GM23338 (cell line): Measurements from ENCODE around the gene FXN. TPM values are rescaled to one million over a fixed set of nuclear protein-coding genes. Genes with fewer than 3 reads are reported as not detected.

Experiments
- ATAC-seq: fragments of 200-7000 bp; cut with Tn5 transposase; 3 replicates; pipeline ENCODE4 v1.9.1; 2020
- DNase-seq: peaks from one replicate; pipeline ENCODE4 v3.0.0-alpha.2; 2015; ENCODE audit warnings: low spot score
- H2AFZ ChIP-seq: fragments of 200-600 bp; sonication (generic); 2 replicates; pipeline ENCODE4 v1.8.0; 2016; ENCODE audit warnings: antibody characterized with exemption, mild to moderate bottlenecking, moderate library complexity
- H3F3A ChIP-seq: fragments of 200-600 bp; sonication (generic); replicated peaks from 2 replicates; pipeline ENCODE4 v1.8.0; 2017; ENCODE audit warnings: antibody characterized with exemption, mixed run types, low read depth
- H3K27ac ChIP-seq: fragments of 200-600 bp; sonication (generic); 2 replicates; pipeline ENCODE4 v1.6.1; 2016; ENCODE audit warnings: low read depth
- H3K27me3 ChIP-seq: fragments of 200-600 bp; sonication (generic); 2 replicates; pipeline ENCODE4 v1.8.0; 2016; ENCODE audit warnings: mild to moderate bottlenecking, mixed run types, moderate library complexity; ENCODE audit not compliant: insufficient read depth
- H3K36me3 ChIP-seq: fragments of 200-600 bp; sonication (generic); 2 replicates; pipeline ENCODE4 v1.8.0; 2016; ENCODE audit warnings: mild to moderate bottlenecking; ENCODE audit not compliant: insufficient read depth
- H3K4me1 ChIP-seq: fragments of 200-600 bp; sonication (generic); 2 replicates; pipeline ENCODE4 v1.8.0; 2016; ENCODE audit warnings: mild to moderate bottlenecking, moderate library complexity; ENCODE audit not compliant: insufficient read depth
- H3K4me2 ChIP-seq: fragments of 200-600 bp; sonication (generic); 2 replicates; pipeline ENCODE4 v1.7.1; 2017; ENCODE audit warnings: mixed run types
- H3K4me3 ChIP-seq: fragments of 200-600 bp; sonication (generic); 2 replicates; pipeline ENCODE4 v1.6.1; 2016; ENCODE audit warnings: mixed run types
- H3K79me2 ChIP-seq: fragments of 200-600 bp; sonication (generic); replicated peaks from 2 replicates; pipeline ENCODE4 v1.8.0; 2017; ENCODE audit warnings: mild to moderate bottlenecking; ENCODE audit not compliant: insufficient read depth
- H3K9me2 ChIP-seq: fragments of 200-600 bp; sonication (generic); 2 replicates; pipeline ENCODE4 v1.8.0; 2017; ENCODE audit not compliant: insufficient read depth
- H4K20me1 ChIP-seq: fragments of 200-600 bp; sonication (generic); replicated peaks from 2 replicates; pipeline ENCODE4 v1.8.0; 2017; ENCODE audit warnings: mild to moderate bottlenecking; ENCODE audit not compliant: insufficient read depth
- H3K27ac Mint-ChIP-seq: 2 replicates; pipeline ENCODE4 v1.8.0; 2020; ENCODE audit warnings: inconsistent platforms, mild to moderate bottlenecking, moderate library complexity, mixed read lengths
- H3K27me3 Mint-ChIP-seq: 3 replicates; pipeline ENCODE4 v1.8.0; 2022; ENCODE audit warnings: low read depth, mild to moderate bottlenecking, moderate library complexity, mixed read lengths, inconsistent platforms; ENCODE audit not compliant: insufficient read depth, poor library complexity
- H3K36me3 Mint-ChIP-seq: 3 replicates; pipeline ENCODE4 v1.8.0; 2021; ENCODE audit warnings: low read depth, mild to moderate bottlenecking, inconsistent platforms, moderate library complexity, mixed read lengths
- H3K4me1 Mint-ChIP-seq: 3 replicates; pipeline ENCODE4 v1.8.0; 2020; ENCODE audit warnings: mild to moderate bottlenecking, inconsistent platforms, mixed read lengths
- H3K4me3 Mint-ChIP-seq: 3 replicates; pipeline ENCODE4 v1.8.0; 2021; ENCODE audit warnings: moderate library complexity, mild to moderate bottlenecking, inconsistent platforms, mixed read lengths
- H3K9me3 Mint-ChIP-seq: 3 replicates; pipeline ENCODE4 v1.8.0; 2020; ENCODE audit warnings: moderate library complexity, mild to moderate bottlenecking, inconsistent platforms, mixed read lengths
- CREB1 ChIP-seq: fragments of 250-450 bp; sonication (Bioruptor Pico); IDR thresholded peaks from 2 replicates; pipeline ENCODE4 v1.5.0; 2020; ENCODE audit warnings: low read depth, mild to moderate bottlenecking, moderate library complexity
- EZH2 ChIP-seq: fragments of 200-600 bp; sonication (generic); IDR thresholded peaks from one replicate; pipeline ENCODE4 v1.8.0; 2017; ENCODE audit warnings: antibody characterized with exemption, mild to moderate bottlenecking, low read depth; ENCODE audit not compliant: unreplicated experiment
- EZH2phosphoT487 ChIP-seq: fragments of 200-600 bp; sonication (generic); IDR thresholded peaks from one replicate; pipeline ENCODE4 v1.8.1; 2018; ENCODE audit warnings: antibody characterized with exemption; ENCODE audit not compliant: unreplicated experiment
- JUNB ChIP-seq: IDR thresholded peaks from one replicate; pipeline ENCODE4 v1.6.1; 2016; ENCODE audit warnings: antibody characterized with exemption; ENCODE audit not compliant: unreplicated experiment
- NANOG ChIP-seq: IDR thresholded peaks from 2 replicates; pipeline ENCODE4 v1.6.1; 2016; ENCODE audit warnings: antibody characterized with exemption, borderline replicate concordance
- POLR2AphosphoS5 ChIP-seq: IDR thresholded peaks from 2 replicates; pipeline ENCODE4 v1.6.1; 2016; ENCODE audit warnings: antibody characterized with exemption, low read depth
- STAT1 ChIP-seq: IDR thresholded peaks from one replicate; pipeline ENCODE4 v1.6.1; 2016; ENCODE audit warnings: antibody characterized with exemption; ENCODE audit not compliant: unreplicated experiment
- ZNF114 ChIP-seq: fragments of 250-450 bp; sonication (Bioruptor Pico); IDR thresholded peaks from 2 replicates; pipeline ENCODE4 v1.5.0; 2020; ENCODE audit warnings: mild to moderate bottlenecking, moderate library complexity
- ZNF331 ChIP-seq: fragments of 250-450 bp; sonication (Bioruptor Pico); IDR thresholded peaks from 2 replicates; pipeline ENCODE4 v1.5.0; 2020; ENCODE audit warnings: low read depth, mild to moderate bottlenecking, moderate library complexity
- polyA plus RNA-seq: library from polyadenylated mRNA; unstranded; fragments of >200 nt; fragmentation: Nextera tagmentation; extraction: Ambion mirVana; gene quantifications from 2 replicates; pipeline ENCODE4 v1.2.1, GENCODE V29; 2016
- total RNA-seq: library from RNA; depleted of rRNA; stranded (reverse); fragments of >200 nt; shearing (Covaris generic); gene quantifications from 2 replicates; pipeline ENCODE4 v1.2.3, GENCODE V29; 2014
- TF ChIP-seq, protein P1 (sequence below), 2 experiments: fragments of 200-600 bp in 1 of 2; sonication (generic) in 1 of 2; conservative IDR thresholded peaks; 2 replicates each; pipeline versions ENCODE4 v1.5.1 to v1.6.1; 2016 to 2017; ENCODE audit warnings: antibody characterized with exemption in 2 of 2, low read depth in 2 of 2, mild to moderate bottlenecking in 2 of 2, moderate library complexity in 1 of 2
- TF ChIP-seq, protein P2 (sequence below): IDR thresholded peaks from one replicate; pipeline ENCODE4 v1.6.1; 2018; ENCODE audit warnings: antibody characterized with exemption; ENCODE audit not compliant: unreplicated experiment
- TF ChIP-seq, protein P3 (sequence below): IDR thresholded peaks from 2 replicates; pipeline ENCODE4 v1.6.1; 2016; ENCODE audit warnings: antibody characterized with exemption
- TF ChIP-seq, protein P4 (sequence below): fragments of 250-450 bp; sonication (Bioruptor Pico); IDR thresholded peaks from 2 replicates; pipeline ENCODE4 v1.5.0; 2020; ENCODE audit warnings: mild to moderate bottlenecking, moderate library complexity

FXN gene
- total and polyA plus RNA-seq, 2 experiments from 2014 or later: 26.1 to 66.4 TPM

DNA sequence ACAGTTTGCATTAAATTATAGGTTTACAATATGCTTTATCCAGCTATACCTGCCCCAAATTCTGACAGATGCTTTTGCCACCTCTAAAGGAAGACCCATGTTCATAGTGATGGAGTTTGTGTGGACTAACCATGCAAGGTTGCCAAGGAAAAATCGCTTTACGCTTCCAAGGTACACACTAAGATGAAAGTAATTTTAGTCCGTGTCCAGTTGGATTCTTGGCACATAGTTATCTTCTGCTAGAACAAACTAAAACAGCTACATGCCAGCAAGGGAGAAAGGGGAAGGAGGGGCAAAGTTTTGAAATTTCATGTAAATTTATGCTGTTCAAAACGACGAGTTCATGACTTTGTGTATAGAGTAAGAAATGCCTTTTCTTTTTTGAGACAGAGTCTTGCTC, 41.0 kb downstream of the FXN start:
- H4K20me1 ChIP-seq: no peaks in the 10 kb centered on the region
- H3K9me3 Mint-ChIP-seq: no peaks in the 10 kb centered on the region
- no peaks in the 10 kb centered on the region for H3K4me1 ChIP-seq
- ATAC-seq (no peak), DNase-seq (no peak)
- H3K36me3 ChIP-seq: no peaks in the 10 kb centered on the region
- no peaks in the 10 kb centered on the region for H3F3A ChIP-seq
- no peaks in the 10 kb centered on the region for H3K79me2 ChIP-seq
- no peak overlapping the region for H3K27ac Mint-ChIP-seq
- no peaks in the 10 kb centered on the region for H3K27me3 ChIP-seq
- H3K4me3 ChIP-seq: no peak overlapping the region
- H3K4me3 Mint-ChIP-seq: no peak overlapping the region
- no peaks in the 10 kb centered on the region for H3K4me1 Mint-ChIP-seq
- H3K36me3 Mint-ChIP-seq: peaks cover 8% of the 10 kb centered on the region; the same call in 2 of the 3 replicates
- no peak overlapping the region for H2AFZ ChIP-seq
- no peak overlapping the region for H3K4me2 ChIP-seq
- H3K27me3 Mint-ChIP-seq: peaks cover 1% of the 10 kb centered on the region
- no peaks in the 10 kb centered on the region for H3K9me2 ChIP-seq
- H3K27ac ChIP-seq: no peak overlapping the region
- TF ChIP-seq, protein P1, sequence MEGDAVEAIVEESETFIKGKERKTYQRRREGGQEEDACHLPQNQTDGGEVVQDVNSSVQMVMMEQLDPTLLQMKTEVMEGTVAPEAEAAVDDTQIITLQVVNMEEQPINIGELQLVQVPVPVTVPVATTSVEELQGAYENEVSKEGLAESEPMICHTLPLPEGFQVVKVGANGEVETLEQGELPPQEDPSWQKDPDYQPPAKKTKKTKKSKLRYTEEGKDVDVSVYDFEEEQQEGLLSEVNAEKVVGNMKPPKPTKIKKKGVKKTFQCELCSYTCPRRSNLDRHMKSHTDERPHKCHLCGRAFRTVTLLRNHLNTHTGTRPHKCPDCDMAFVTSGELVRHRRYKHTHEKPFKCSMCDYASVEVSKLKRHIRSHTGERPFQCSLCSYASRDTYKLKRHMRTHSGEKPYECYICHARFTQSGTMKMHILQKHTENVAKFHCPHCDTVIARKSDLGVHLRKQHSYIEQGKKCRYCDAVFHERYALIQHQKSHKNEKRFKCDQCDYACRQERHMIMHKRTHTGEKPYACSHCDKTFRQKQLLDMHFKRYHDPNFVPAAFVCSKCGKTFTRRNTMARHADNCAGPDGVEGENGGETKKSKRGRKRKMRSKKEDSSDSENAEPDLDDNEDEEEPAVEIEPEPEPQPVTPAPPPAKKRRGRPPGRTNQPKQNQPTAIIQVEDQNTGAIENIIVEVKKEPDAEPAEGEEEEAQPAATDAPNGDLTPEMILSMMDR (conservative IDR thresholded peaks at IDR 0.05; ENCODE audit: low read depth in 2 of 2): no peak
- TF ChIP-seq ZNF114 (CRISPR knock-in tag): no peak
- TF ChIP-seq EZH2: no peak
- TF ChIP-seq, protein P2, sequence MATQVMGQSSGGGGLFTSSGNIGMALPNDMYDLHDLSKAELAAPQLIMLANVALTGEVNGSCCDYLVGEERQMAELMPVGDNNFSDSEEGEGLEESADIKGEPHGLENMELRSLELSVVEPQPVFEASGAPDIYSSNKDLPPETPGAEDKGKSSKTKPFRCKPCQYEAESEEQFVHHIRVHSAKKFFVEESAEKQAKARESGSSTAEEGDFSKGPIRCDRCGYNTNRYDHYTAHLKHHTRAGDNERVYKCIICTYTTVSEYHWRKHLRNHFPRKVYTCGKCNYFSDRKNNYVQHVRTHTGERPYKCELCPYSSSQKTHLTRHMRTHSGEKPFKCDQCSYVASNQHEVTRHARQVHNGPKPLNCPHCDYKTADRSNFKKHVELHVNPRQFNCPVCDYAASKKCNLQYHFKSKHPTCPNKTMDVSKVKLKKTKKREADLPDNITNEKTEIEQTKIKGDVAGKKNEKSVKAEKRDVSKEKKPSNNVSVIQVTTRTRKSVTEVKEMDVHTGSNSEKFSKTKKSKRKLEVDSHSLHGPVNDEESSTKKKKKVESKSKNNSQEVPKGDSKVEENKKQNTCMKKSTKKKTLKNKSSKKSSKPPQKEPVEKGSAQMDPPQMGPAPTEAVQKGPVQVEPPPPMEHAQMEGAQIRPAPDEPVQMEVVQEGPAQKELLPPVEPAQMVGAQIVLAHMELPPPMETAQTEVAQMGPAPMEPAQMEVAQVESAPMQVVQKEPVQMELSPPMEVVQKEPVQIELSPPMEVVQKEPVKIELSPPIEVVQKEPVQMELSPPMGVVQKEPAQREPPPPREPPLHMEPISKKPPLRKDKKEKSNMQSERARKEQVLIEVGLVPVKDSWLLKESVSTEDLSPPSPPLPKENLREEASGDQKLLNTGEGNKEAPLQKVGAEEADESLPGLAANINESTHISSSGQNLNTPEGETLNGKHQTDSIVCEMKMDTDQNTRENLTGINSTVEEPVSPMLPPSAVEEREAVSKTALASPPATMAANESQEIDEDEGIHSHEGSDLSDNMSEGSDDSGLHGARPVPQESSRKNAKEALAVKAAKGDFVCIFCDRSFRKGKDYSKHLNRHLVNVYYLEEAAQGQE: no peak
- TF ChIP-seq JUNB: no peak
- TF ChIP-seq STAT1: no peak
- TF ChIP-seq EZH2phosphoT487: no peak
- TF ChIP-seq, protein P3, sequence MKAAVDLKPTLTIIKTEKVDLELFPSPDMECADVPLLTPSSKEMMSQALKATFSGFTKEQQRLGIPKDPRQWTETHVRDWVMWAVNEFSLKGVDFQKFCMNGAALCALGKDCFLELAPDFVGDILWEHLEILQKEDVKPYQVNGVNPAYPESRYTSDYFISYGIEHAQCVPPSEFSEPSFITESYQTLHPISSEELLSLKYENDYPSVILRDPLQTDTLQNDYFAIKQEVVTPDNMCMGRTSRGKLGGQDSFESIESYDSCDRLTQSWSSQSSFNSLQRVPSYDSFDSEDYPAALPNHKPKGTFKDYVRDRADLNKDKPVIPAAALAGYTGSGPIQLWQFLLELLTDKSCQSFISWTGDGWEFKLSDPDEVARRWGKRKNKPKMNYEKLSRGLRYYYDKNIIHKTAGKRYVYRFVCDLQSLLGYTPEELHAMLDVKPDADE: no peak
- TF ChIP-seq ZNF331 (CRISPR knock-in tag): no peak
- TF ChIP-seq POLR2AphosphoS5: no peak
- no peak for TF ChIP-seq NANOG
- TF ChIP-seq CREB1: no peak
- TF ChIP-seq, protein P4, sequence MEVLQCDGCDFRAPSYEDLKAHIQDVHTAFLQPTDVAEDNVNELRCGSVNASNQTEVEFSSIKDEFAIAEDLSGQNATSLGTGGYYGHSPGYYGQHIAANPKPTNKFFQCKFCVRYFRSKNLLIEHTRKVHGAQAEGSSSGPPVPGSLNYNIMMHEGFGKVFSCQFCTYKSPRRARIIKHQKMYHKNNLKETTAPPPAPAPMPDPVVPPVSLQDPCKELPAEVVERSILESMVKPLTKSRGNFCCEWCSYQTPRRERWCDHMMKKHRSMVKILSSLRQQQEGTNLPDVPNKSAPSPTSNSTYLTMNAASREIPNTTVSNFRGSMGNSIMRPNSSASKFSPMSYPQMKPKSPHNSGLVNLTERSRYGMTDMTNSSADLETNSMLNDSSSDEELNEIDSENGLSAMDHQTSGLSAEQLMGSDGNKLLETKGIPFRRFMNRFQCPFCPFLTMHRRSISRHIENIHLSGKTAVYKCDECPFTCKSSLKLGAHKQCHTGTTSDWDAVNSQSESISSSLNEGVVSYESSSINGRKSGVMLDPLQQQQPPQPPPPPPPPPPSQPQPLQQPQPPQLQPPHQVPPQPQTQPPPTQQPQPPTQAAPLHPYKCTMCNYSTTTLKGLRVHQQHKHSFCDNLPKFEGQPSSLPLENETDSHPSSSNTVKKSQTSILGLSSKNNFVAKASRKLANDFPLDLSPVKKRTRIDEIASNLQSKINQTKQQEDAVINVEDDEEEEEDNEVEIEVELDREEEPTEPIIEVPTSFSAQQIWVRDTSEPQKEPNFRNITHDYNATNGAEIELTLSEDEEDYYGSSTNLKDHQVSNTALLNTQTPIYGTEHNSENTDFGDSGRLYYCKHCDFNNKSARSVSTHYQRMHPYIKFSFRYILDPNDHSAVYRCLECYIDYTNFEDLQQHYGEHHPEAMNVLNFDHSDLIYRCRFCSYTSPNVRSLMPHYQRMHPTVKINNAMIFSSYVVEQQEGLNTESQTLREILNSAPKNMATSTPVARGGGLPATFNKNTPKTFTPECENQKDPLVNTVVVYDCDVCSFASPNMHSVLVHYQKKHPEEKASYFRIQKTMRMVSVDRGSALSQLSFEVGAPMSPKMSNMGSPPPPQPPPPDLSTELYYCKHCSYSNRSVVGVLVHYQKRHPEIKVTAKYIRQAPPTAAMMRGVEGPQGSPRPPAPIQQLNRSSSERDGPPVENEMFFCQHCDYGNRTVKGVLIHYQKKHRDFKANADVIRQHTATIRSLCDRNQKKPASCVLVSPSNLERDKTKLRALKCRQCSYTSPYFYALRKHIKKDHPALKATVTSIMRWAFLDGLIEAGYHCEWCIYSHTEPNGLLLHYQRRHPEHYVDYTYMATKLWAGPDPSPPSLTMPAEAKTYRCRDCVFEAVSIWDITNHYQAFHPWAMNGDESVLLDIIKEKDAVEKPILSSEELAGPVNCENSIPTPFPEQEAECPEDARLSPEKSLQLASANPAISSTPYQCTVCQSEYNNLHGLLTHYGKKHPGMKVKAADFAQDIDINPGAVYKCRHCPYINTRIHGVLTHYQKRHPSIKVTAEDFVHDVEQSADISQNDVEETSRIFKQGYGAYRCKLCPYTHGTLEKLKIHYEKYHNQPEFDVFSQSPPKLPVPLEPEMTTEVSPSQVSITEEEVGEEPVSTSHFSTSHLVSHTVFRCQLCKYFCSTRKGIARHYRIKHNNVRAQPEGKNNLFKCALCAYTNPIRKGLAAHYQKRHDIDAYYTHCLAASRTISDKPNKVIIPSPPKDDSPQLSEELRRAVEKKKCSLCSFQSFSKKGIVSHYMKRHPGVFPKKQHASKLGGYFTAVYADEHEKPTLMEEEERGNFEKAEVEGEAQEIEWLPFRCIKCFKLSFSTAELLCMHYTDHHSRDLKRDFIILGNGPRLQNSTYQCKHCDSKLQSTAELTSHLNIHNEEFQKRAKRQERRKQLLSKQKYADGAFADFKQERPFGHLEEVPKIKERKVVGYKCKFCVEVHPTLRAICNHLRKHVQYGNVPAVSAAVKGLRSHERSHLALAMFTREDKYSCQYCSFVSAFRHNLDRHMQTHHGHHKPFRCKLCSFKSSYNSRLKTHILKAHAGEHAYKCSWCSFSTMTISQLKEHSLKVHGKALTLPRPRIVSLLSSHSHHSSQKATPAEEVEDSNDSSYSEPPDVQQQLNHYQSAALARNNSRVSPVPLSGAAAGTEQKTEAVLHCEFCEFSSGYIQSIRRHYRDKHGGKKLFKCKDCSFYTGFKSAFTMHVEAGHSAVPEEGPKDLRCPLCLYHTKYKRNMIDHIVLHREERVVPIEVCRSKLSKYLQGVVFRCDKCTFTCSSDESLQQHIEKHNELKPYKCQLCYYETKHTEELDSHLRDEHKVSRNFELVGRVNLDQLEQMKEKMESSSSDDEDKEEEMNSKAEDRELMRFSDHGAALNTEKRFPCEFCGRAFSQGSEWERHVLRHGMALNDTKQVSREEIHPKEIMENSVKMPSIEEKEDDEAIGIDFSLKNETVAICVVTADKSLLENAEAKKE (CRISPR knock-in tag): no peak
